CD4-positive, alpha-beta T cell treated with Interleukin-4 for 1 hour (primary cell): ENCODE data around the gene TDP1.

Experiments used
- DNase-seq, 2 donors: peaks; one replicate each; pipeline ENCODE4 v3.0.0-alpha.2; 2020 to 2022

Gene TDP1

GRCh38 chr14:89955745-89956660 is at the start of gene TDP1:
TDP1 (plus strand) TSS chr14:89955927; CDS start chr14:89963115, 7,188 bp downstream.
- DNase-seq = peak; percentile 97

- no peak for DNase-seq
Measured at GRCh38 chr14:89906000-89906399, 49.7 kb upstream of the TDP1 start.

- DNase-seq = no peak
Measured at GRCh38 chr14:89907655-89908054, 48.1 kb upstream of the TDP1 start.

GRCh38 chr14:89908712-89909450 is 46.8 kb upstream of the TDP1 start:
- DNase-seq = no peak

GRCh38 chr14:89909586-89909985 is 46.1 kb upstream of the TDP1 start:
- DNase-seq = no peak

GRCh38 chr14:89910691-89911009 is 45.1 kb upstream of the TDP1 start:
- DNase-seq = no peak

GRCh38 chr14:89911010-89911919 is 44.5 kb upstream of the TDP1 start:
- DNase-seq = peak in 1 of 2 donors; percentile 35

- DNase-seq = no peak
Measured at GRCh38 chr14:89912221-89912620, 43.5 kb upstream of the TDP1 start.

GRCh38 chr14:89912667-89913211 is 43.0 kb upstream of the TDP1 start:
- DNase-seq = peak; percentile 11 to 55

GRCh38 chr14:89915114-89915878 is 40.4 kb upstream of the TDP1 start:
- peak; percentile 63 to 70 for DNase-seq

GRCh38 chr14:89918721-89919120 is 37.0 kb upstream of the TDP1 start:
- no peak for DNase-seq

GRCh38 chr14:89920056-89920455 is 35.7 kb upstream of the TDP1 start:
- no peak for DNase-seq

GRCh38 chr14:89921346-89921745 is 34.4 kb upstream of the TDP1 start:
- no peak for DNase-seq

- DNase-seq = no peak
Measured at GRCh38 chr14:89922031-89922907, 33.5 kb upstream of the TDP1 start.

GRCh38 chr14:89924268-89924667 is 31.5 kb upstream of the TDP1 start:
- no peak for DNase-seq

- DNase-seq = no peak
Measured at GRCh38 chr14:89926694-89927093, 29.0 kb upstream of the TDP1 start.

- DNase-seq = no peak
Measured at GRCh38 chr14:89927186-89927865, 28.4 kb upstream of the TDP1 start.

GRCh38 chr14:89933002-89933401 is 22.7 kb upstream of the TDP1 start:
- no peak for DNase-seq

GRCh38 chr14:89936654-89937185 is 19.0 kb upstream of the TDP1 start:
- DNase-seq = no peak

GRCh38 chr14:89941830-89942377 is 13.8 kb upstream of the TDP1 start:
- no peak for DNase-seq
